Putamen (tissue), 1 donor: ENCODE results near the gene SORL1.
A peak's percentile ranks its signal among the peaks of the same experiment; 100 is the strongest.
"Not testable (repeated sequence)": the region's sequence is repeated elsewhere in the genome, so short reads cannot be mapped to it uniquely, and the experiment has no call there.

Experiments used
- DNase-seq: peaks from one replicate; pipeline ENCODE4 v3.0.0-alpha.2; 2016; ENCODE audit warnings: low spot score

The SORL1 gene

DNA sequence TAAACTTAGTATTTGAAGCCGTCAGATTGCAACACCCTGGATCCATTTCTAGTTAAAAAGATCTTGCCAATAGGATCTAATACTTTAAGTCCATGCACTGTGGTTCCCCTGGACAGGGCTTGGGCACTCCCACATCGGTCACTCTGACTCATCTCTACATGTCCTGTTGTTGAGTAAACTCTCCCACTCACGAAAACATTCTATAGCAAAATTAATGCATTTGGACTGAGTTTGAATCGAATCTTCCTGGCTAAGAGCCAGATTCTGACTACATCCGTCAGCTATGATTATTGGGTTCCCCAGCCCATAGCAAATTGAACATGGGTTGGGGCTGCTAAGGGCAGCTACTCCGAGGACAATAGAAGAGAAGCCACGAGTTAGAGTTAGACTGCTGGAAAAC is 182.8 kb downstream of the SORL1 start:
- DNase-seq = no peak

DNA sequence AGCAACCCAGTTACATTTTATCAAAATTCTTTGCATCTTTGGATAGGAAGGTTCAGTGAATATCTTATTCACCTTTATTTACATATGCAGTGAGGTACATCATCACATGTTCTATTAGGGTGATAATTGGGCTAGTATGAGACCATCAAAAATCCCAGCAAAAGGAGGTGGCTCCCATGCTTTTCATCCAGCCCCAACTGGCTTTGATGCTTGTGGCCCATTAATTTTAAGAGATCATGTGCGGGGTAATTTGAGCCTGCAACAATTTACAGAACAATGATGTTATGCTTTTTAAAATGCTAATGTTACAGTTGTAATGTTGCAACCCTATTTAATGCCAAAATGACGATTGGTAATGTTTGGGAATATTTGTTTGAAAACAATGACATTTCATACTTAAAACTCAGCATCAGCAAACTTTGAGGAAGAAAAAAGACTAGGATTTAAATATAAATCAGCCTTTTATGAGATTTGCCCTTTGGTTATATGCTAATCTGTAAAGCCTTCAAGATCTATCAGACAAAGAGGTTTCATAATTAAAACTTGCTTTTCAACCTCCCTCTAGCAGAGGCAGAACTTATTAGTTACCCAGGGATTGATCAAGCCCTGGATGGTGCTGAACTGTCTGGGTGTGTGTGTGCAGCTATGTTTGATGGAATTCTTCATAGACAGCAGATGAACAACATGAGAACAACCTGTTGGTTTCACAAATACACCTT is 184.1 kb downstream of the SORL1 start:
- DNase-seq = no peak

GRCh38 chr11:121636800-121637176 is 184.7 kb downstream of the SORL1 start:
- DNase-seq = no peak

- DNase-seq = not testable (repeated sequence)
These were observed 185.5 kb downstream of the SORL1 start for GRCh38 chr11:121637587-121637986.

DNA sequence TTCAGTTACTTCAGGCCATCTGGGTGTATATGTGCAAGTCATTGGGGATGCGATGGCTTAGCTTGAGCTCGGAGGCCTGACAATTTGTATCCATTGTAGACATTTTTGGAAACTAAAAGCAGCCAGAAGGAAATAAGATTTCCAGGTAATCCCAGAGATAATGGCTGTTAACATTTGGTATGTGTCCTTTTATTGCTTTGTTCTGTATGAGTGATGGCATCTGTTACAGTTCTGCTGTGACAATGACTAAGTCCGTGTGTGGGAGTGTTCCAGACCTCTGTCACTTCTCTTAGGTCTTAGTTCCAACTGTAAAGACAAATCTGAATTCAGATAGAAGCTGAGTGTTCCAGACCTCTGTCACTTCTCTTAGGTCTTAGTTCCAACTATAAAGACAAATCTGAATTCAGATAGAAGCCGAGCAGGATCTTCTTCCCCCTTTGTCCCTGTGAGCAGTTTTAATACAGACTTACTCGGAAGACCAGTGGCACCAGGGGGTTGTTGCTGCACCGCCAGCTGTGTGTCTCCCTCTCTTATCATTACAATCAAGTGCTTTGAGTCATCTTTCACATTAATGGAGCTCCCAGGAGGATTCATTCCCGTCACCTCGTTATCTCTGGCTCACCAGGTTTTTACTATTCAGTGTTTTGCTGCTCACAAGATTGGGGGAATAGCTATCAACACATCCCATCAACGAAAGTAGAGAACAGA is 191.5 kb downstream of the SORL1 start:
- no peak for DNase-seq

DNA sequence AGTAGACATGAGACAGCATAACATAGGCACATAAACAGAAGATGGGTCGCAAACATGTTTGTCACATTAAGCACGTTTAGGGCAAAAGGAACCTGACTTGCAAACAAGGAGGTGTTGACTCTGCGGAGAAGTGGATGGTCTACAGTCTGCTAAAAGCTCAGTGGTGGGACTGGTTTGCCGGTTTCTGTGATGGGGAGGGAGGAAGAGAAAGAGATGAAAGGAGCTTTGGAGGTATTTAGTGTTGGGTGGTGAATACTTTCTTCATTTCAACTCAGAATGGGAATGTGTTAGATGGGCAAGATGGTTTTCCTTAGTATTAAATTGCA is 192.0 kb downstream of the SORL1 start:
- DNase-seq = no peak

DNA sequence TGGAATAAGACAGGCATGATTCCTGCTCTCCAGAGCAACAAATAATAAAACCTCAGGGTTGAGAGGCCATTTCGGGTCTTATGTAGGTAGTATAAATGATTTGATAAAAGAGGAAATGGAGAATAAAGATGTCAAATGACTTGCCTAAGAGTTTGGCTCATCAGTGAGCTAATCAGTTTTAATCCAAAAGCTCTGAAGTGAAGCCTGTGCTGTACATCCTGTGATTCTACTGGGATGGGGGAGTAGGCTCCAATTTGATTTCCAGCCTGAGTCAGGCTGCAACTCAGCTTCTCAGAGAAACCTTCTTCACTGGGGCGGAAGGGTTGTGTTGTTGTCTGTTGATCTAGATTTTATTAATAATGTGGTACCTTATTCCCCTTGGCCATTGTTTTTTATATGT is 192.9 kb downstream of the SORL1 start:
- no peak for DNase-seq

GRCh38 chr11:121645596-121645995 is 193.5 kb downstream of the SORL1 start:
- DNase-seq = no peak

- DNase-seq = no peak
These were observed 196.2 kb downstream of the SORL1 start for GRCh38 chr11:121648306-121648705.

DNA sequence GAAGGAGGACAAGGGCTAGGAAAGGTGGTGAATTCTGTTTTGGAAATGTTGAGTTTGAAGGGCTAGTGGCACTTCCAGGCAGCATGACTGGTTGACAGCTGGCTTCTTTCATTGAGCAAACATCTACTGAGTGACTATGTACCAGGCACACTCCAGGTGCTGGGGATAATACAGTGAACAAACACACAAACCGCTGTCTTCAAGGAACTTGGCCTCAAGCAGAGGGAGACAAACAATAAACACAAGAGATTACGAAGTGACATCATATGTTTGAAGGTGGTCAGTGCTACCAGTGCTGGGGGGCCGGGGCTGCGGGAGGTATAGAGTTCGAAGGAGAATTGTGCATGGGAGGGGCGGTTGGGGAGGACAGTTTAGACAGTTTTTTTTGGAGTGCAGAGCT is 197.7 kb downstream of the SORL1 start:
- DNase-seq = no peak

- no peak for DNase-seq
These were observed 198.5 kb downstream of the SORL1 start for GRCh38 chr11:121650351-121651256.

DNA sequence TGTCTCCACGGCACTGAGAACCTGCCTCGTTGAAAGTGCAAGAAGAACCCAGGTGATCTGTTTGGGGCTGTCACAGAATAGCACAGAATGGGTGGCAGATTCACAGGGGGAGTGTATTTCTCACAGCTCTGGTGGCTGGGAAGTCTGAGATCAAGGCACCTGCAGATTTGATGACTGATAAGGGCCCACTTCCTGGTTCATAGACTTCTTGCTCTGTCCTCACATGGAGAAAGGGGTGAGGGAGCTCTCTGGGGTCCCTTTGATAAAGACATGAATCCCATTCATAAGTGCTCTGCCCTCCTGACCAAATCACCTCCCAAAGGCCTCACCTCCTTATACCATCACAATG is 199.1 kb downstream of the SORL1 start:
- DNase-seq = no peak

GRCh38 chr11:121652971-121653370 is 200.9 kb downstream of the SORL1 start:
- DNase-seq = peak; percentile 42

DNA sequence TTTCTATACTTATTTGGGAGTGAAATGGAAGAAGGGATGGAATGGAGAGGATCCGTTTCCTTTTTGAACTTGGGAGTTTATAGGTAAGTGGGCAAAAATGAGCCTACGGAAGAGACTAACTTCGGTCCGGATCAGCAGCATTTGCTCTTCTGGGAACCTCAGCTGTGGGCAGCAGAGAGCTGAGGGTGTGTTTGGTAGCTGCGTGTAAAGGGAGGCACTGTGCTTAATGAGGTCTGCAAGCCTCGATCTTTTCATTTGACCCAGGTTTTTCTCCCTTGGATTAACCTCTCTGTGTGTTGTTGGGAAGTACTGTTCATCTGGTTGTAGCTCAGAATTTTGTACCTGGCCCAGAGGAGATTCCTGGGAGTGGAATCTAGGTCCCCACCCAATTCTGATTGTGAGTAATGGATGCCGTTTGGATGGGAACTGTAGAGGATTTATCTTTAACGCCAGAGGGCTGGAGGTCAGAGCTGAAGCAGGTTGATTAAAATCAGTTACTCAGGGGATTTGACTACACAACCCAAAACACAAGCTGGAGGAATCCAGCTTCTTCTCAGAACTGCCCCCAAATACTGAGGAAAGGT is 202.2 kb downstream of the SORL1 start:
- DNase-seq = no peak

DNA sequence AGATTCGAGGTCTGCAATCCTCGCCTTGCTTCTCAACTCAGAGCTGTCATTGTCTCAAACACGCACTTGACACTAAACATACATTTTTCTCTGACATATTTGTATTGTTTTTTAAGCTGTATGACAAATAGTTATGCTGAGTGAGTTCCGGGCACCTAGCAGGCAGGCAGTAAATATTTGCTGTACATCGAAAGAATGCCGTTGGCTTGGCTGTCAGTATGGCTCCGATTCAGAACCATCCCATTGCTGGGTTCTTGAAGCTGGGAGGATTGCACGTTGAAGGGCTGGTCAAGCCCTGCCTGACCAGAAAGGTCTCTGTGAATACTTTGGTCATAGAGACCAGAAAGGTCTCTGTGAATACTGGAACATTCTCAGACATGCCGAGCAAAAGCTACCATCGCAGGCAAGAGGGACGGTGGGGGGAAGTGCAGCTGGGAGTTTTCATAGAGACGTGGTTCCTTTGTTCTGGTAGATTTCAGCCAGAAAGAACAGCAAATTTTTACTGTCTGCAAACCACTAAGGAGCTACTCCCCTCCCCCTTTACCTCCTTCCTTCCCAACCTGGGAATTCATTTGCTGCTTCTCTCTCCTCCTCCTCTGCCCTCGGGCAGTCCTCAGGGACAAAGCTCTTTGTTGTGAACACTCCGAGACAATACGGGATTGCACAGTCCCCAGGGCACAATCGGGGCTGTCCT is 202.9 kb downstream of the SORL1 start:
- DNase-seq = no peak

DNA sequence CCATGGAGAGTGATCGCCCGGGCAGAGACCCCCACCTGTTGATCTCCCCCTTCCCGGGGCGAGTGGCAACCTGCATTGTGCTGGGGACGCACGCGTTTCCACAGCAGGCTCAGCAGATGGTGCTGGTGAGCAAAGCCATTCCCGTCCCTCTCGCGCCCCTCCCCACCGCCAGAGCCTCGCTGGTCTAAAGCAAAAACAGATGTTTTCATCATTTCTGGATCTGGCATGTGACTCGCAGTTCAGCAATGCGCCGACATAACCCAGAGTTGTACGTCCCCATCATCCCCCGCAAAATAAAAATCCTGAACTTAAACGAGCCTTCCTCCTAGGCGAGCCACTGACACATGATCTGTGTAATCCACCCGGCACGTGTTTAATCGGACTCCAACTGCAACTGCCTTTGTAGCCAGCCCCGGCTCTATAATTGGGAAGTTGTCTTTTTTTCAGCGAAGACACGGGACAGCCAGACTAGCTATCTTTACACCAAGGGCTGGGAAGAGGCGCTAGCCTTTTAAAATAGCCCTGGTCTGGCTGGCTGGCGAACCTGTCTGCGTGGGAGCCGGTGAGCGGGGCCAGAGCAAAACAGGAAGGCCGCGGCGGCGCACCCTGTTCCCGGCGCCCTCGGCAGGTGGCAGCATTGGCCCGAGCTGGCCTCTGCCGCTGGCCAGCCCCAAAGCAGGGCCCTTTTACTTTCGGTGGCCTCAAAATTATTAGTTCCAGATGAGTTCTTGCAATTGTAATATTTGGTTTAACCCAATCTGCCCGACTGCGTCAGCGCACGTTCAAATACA is 203.6 kb downstream of the SORL1 start:
- peak; percentile 91 for DNase-seq

DNA sequence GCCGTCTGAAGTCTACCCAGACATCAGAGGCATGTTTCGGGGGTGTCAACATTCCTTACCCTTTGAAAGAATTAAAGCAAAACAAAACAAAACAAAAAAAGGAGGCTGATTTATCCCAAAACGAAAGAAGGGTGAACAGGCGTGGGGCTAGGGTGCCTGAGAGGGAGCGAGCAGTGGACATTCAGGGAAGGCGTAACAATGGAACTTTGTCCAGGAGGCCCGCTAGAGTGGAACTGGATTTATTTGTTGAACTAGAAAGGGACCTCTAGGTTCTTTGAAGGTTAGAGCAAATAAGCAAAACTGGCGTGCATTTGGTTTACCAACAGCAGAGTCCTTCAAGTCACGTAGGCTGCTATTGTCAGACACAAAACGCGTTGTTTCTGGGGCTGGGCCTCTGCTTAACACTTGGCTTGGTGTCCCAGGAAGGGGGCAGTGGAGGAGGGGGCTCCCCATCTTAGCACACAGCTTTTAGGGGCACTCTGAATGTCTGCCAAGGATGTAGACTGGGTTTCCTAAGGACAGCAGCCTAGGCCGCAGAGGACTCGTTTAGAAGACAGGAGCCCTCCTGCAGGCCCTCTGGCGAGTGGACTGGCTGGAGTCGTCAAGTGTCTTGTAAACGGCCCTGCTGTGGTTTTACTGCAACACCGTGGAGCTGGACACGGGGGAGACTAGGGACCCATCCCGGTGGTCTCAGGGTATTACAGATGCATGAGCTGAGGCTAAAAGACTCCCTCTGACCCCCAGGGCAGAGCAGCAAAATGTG is 204.4 kb downstream of the SORL1 start:
- no peak for DNase-seq

GRCh38 chr11:121657146-121657545 is 205.0 kb downstream of the SORL1 start:
- DNase-seq = no peak

GRCh38 chr11:121659811-121660210 is 207.7 kb downstream of the SORL1 start:
- no peak for DNase-seq

DNA sequence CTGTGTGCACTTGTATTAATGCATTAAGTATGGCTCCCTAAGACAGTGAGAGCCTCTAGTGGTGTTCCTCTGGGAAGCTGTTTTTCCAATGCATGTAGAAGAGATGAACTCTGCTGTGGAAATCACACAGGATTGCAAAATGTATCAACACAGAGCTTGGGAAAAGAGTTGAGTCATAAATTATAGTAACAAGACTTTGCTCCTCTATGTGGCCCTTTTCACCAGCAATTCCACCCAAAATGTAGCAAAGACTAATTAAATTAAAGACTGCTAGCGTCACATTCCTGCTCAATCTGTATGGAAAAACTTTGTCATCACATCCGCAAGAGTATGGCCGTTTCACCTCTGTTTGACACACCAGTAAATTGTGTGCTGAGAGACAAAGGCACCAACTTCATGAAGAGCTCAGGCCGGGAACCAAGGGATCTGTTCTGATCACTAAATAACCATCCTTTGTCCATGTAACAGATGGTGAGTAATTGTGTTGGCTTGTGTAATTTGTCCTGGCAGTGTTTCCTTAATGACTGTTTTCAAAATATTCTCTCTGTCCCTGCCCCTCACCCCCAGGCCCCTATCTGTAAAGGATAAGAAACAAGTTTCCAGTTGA is 209.9 kb downstream of the SORL1 start:
- no peak for DNase-seq
